ENCODE results near the gene KRT8.
"Not testable (repeated sequence)": the region's sequence is repeated elsewhere in the genome, so short reads cannot be mapped to it uniquely, and the experiment has no call there.

The KRT8 gene

GRCh38 chr12:52904509-52905300 is at the start of gene KRT8:
TSS of gene KRT8 (minus strand) at chr12:52905076. CDS start at chr12:52904981, 95 bp downstream.
- DNase-seq (ENCODE audit: low read depth), result not testable (repeated sequence)

- DNase-seq (ENCODE audit: low read depth), result no peak
Observed at GRCh38 chr12:52953181-52953841, 48.4 kb upstream of the KRT8 start.

- DNase-seq (ENCODE audit: low read depth), result no peak
Observed at GRCh38 chr12:52952076-52952801, 47.4 kb upstream of the KRT8 start.

- no peak for DNase-seq (ENCODE audit: low read depth)
Observed at GRCh38 chr12:52951640-52952039, 46.8 kb upstream of the KRT8 start.

GRCh38 chr12:52951126-52951525 is 46.2 kb upstream of the KRT8 start:
- DNase-seq (ENCODE audit: low read depth), result no peak

GRCh38 chr12:52950553-52950952 is 45.7 kb upstream of the KRT8 start:
- DNase-seq (ENCODE audit: low read depth), result no peak

- DNase-seq (ENCODE audit: low read depth), result no peak
Observed at GRCh38 chr12:52949413-52950331, 44.8 kb upstream of the KRT8 start.

GRCh38 chr12:52947738-52948423 is 43.0 kb upstream of the KRT8 start:
- no peak for DNase-seq (ENCODE audit: low read depth)

GRCh38 chr12:52946797-52947547 is 42.1 kb upstream of the KRT8 start:
- DNase-seq (ENCODE audit: low read depth), result no peak

GRCh38 chr12:52946334-52946733 is 41.5 kb upstream of the KRT8 start:
- DNase-seq (ENCODE audit: low read depth), result no peak

- DNase-seq (ENCODE audit: low read depth), result no peak
Observed at GRCh38 chr12:52945389-52946232, 40.7 kb upstream of the KRT8 start.

GRCh38 chr12:52944683-52945388 is 40.0 kb upstream of the KRT8 start:
- DNase-seq (ENCODE audit: low read depth), result no peak

GRCh38 chr12:52942901-52943181 is 38.0 kb upstream of the KRT8 start:
- DNase-seq (ENCODE audit: low read depth), result no peak

GRCh38 chr12:52942066-52942900 is 37.4 kb upstream of the KRT8 start:
- no peak for DNase-seq (ENCODE audit: low read depth)

- DNase-seq (ENCODE audit: low read depth), result no peak
Observed at GRCh38 chr12:52929538-52929937, 24.7 kb upstream of the KRT8 start.

GRCh38 chr12:52927964-52928363 is 23.1 kb upstream of the KRT8 start:
- DNase-seq (ENCODE audit: low read depth), result no peak

- DNase-seq (ENCODE audit: low read depth), result no peak
Observed at GRCh38 chr12:52926596-52927234, 21.8 kb upstream of the KRT8 start.
